ENCODE data around the gene APAF1.

GRCh38 chr12:98612696-98613334, 32.3 kb upstream of the APAF1 start:
- TF ChIP-seq ZBED1 (IDR thresholded peaks at IDR 0.05; ENCODE audit: borderline replicate concordance), result no peak
- 0 out of 6 replicates have a peak, but pooled peaks of 1 of the 3 experiments have one; percentile 8 for TF ChIP-seq CTCF (IDR thresholded peaks at IDR 0.05 in 2 of 3, conservative IDR thresholded peaks at IDR 0.05 in 1 of 3; ENCODE audit: control insufficient read depth in 2 of 3, extremely low read depth in 1 of 3, insufficient read depth in 1 of 3, low read depth in 3 of 3, low read length in 3 of 3)
- no peak for TF ChIP-seq CHD2 (IDR thresholded peaks at IDR 0.05; ENCODE audit: borderline replicate concordance, low read depth, low read length)
- no peak for TF ChIP-seq ZNF274 (IDR thresholded peaks at IDR 0.05; ENCODE audit: insufficient read depth, insufficient read length)
- TF ChIP-seq USF2 (IDR thresholded peaks at IDR 0.05; ENCODE audit: borderline replicate concordance, low read depth, low read length), result peak; percentile 22; the same call in 1 of the 2 replicates
- no peak for TF ChIP-seq EP300 (IDR thresholded peaks at IDR 0.05; ENCODE audit: borderline replicate concordance in 1 of 2, control insufficient read depth in 1 of 2, low read depth in 2 of 2, low read length in 2 of 2)
